Measurements from ENCODE around the gene SMARCA1.

DNA sequence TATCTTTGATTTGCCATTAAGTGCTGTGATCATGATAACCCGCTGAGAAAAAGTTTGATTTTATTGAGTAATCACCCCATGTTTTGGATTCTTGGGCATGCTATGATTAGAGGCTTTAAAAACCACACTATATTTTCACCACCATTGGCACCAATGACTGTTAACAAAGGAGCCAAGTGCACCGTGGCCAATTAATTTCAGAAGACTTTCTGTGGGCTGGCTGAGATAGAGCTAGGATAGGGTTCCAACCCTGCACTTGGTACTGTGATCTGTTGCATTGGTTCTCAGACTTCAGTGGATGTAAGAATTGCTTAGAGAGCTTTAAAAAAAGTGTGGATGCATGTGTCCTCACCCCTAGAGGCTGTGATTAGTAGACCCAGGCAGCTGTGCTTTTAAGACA lies 49.1 kb upstream of the SMARCA1 start:
- TF ChIP-seq ZNF274 (IDR thresholded peaks at IDR 0.05; ENCODE audit: low read depth, low read length): no peak
- no peak for TF ChIP-seq SUZ12 (IDR thresholded peaks at IDR 0.05; ENCODE audit: extremely low read depth, insufficient read depth, insufficient read length)

Measured in NT2/D1 (cell line).